ENCODE data around the gene CDH23.

- TF ChIP-seq, protein P1, sequence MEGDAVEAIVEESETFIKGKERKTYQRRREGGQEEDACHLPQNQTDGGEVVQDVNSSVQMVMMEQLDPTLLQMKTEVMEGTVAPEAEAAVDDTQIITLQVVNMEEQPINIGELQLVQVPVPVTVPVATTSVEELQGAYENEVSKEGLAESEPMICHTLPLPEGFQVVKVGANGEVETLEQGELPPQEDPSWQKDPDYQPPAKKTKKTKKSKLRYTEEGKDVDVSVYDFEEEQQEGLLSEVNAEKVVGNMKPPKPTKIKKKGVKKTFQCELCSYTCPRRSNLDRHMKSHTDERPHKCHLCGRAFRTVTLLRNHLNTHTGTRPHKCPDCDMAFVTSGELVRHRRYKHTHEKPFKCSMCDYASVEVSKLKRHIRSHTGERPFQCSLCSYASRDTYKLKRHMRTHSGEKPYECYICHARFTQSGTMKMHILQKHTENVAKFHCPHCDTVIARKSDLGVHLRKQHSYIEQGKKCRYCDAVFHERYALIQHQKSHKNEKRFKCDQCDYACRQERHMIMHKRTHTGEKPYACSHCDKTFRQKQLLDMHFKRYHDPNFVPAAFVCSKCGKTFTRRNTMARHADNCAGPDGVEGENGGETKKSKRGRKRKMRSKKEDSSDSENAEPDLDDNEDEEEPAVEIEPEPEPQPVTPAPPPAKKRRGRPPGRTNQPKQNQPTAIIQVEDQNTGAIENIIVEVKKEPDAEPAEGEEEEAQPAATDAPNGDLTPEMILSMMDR (conservative IDR thresholded peaks at IDR 0.05; ENCODE audit: low read depth, low read length): no peak
- TF ChIP-seq EZH2 (IDR thresholded peaks at IDR 0.05; ENCODE audit: low read length, unreplicated experiment) (no peak), EZH2phosphoT487 (IDR thresholded peaks at IDR 0.05; ENCODE audit: borderline replicate concordance, low read length) (no peak)
Measured at GRCh38 chr10:71717056-71717455, 320.3 kb downstream of the CDH23 start.
